PC-3 (cell line): ENCODE data around the gene BACE2. TPM values are rescaled to one million over a fixed set of nuclear protein-coding genes. Genes with fewer than 3 reads are reported as not detected.

Source experiments
- ATAC-seq: fragments of 200-7000 bp; cut with Tn5 transposase; 2 replicates; pipeline ENCODE4 v1.9.1; 2020; ENCODE audit warnings: mild to moderate bottlenecking, moderate library complexity
- BruUV-seq: library from RNA; stranded (reverse); fragments of 400-500 nt; replicated peaks from 2 replicates; lab custom pipeline; 2021; lab: Mats Ljungman, UMichigan
- CTCF ChIA-PET: fragments of 300-600 bp; sonication (Branson Sonifier 250); formaldehyde crosslinking; loops from one replicate; lab custom pipeline; 2022; ENCODE audit warnings: antibody characterized with exemption; lab: Charles Lee
- POLR2A ChIA-PET: fragments of 300-600 bp; sonication (Branson Sonifier 250); formaldehyde crosslinking; loops from one replicate; lab custom pipeline; 2022; ENCODE audit warnings: antibody characterized with exemption; ENCODE audit not compliant: unreplicated experiment; lab: Charles Lee
- DNase-seq: peaks from one replicate; pipeline ENCODE4 v3.0.0-alpha.2; 2015
- H2AFZ ChIP-seq: fragments of 300-600 bp; sonication (generic); 2 replicates; pipeline ENCODE4 v1.6.0; 2016; ENCODE audit warnings: antibody characterized with exemption, low read length
- H3F3A ChIP-seq: fragments of 300-600 bp; sonication (generic); one replicate; pipeline ENCODE4 v1.6.0; 2017; ENCODE audit warnings: antibody characterized with exemption, low read length, control low read depth, mild to moderate bottlenecking; ENCODE audit not compliant: unreplicated experiment
- H3K27ac ChIP-seq: fragments of 300-600 bp; sonication (generic); 2 replicates; pipeline ENCODE4 v1.5.1; 2016; ENCODE audit warnings: mild to moderate bottlenecking, low read length
- H3K27me3 ChIP-seq: fragments of 300-600 bp; sonication (generic); 2 replicates; pipeline ENCODE4 v1.6.1; 2016; ENCODE audit warnings: low read length, mixed read lengths
- H3K36me3 ChIP-seq: fragments of 300-600 bp; sonication (generic); 2 replicates; pipeline ENCODE4 v1.6.1; 2016; ENCODE audit warnings: low read depth, mixed run types, low read length, mixed read lengths
- H3K4me1 ChIP-seq: fragments of 300-600 bp; sonication (generic); 2 replicates; pipeline ENCODE4 v1.5.1; 2016; ENCODE audit warnings: low read length; ENCODE audit not compliant: insufficient read depth
- H3K4me2 ChIP-seq: fragments of 300-600 bp; sonication (generic); 2 replicates; pipeline ENCODE4 v1.6.0; 2016; ENCODE audit warnings: low read length
- H3K4me3 ChIP-seq: fragments of 300-600 bp; sonication (generic); 2 replicates; pipeline ENCODE4 v1.5.1; 2016; ENCODE audit warnings: mild to moderate bottlenecking, low read length, mixed read lengths
- H3K79me2 ChIP-seq: fragments of 300-600 bp; sonication (generic); 2 replicates; pipeline ENCODE4 v1.6.1; 2017; ENCODE audit warnings: low read length, mixed read lengths
- H3K9ac ChIP-seq: fragments of 300-600 bp; sonication (generic); 2 replicates; pipeline ENCODE4 v1.6.0; 2016; ENCODE audit warnings: mild to moderate bottlenecking, low read length
- H3K9me2 ChIP-seq: fragments of 300-600 bp; sonication (generic); replicated peaks from 2 replicates; pipeline ENCODE4 v1.6.1; 2016; ENCODE audit warnings: mixed run types, low read length, mixed read lengths
- H3K9me3 ChIP-seq: fragments of 300-600 bp; sonication (generic); 2 replicates; pipeline ENCODE4 v1.6.1; 2016; ENCODE audit warnings: low read length, mixed read lengths
- H4K20me1 ChIP-seq: fragments of 300-600 bp; sonication (generic); 2 replicates; pipeline ENCODE4 v1.6.1; 2016; ENCODE audit warnings: low read length, mixed read lengths
- CTCF ChIP-seq: fragments of 300-600 bp; sonication (generic); conservative IDR thresholded peaks from 2 replicates; pipeline ENCODE4 v1.5.1; 2017; ENCODE audit warnings: antibody characterized with exemption, low read depth, mild to moderate bottlenecking, low read length
- EZH2 ChIP-seq: fragments of 300-600 bp; sonication (generic); IDR thresholded peaks from one replicate; pipeline ENCODE4 v1.6.1; 2017; ENCODE audit warnings: antibody characterized with exemption, mild to moderate bottlenecking, low read length; ENCODE audit not compliant: unreplicated experiment
- EZH2phosphoT487 ChIP-seq: fragments of 300-600 bp; sonication (generic); IDR thresholded peaks from 2 replicates; pipeline ENCODE4 v1.6.1; 2018; ENCODE audit warnings: mild to moderate bottlenecking, antibody characterized with exemption, low read length, borderline replicate concordance
- intact Hi-C: fragments of 100-400 bp; cut with micrococcal nuclease; formaldehyde crosslinking; loops from 2 replicates; pipeline ENCODE4 v1.9.0; 2023
- total RNA-seq: library from RNA; depleted of rRNA; stranded (reverse); fragments of >200 nt; gene quantifications from 2 replicates; pipeline ENCODE4 v1.2.3, GENCODE V29; 2014

Gene BACE2
- total RNA-seq, 1 experiment from 2014 or later: 89.2 TPM

DNA sequence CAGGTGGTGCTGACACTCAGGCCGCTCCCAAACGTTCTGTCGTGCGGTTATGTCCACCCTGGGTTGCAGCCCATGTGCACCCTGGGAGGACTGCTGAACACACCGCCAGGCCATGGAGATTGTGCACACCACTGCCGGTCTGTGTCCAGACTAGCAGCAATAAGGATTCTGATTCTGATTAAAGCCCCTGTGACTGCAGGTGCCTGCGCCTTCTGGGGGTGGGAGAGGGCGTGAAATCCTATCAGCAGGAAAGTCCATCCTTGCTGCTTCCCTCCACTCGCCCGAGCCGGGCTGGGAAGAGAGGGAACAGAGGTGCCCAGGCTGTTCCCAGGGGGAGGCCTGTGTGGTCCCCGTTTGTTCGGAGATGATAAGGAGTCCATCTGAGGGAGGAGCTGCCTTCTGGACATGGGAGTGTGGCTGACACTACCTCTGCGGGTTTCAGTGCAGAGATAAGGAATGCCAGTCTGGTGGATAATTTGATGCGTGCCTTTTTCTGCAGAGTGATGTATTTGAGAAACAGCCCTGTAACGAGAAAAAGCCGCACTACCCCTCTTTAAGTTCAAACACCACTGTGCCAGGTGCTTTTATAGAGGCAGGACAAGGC lies 41.2 kb downstream of the BACE2 start:
- H3K79me2 ChIP-seq: peaks cover 4% of the 10 kb centered on the region; the same call in 1 of the 2 replicates
- no TSS peak for BruUV-seq
- ChIA-PET CTCF (no interaction called here), POLR2A (no interaction called here)
- no peaks in the 10 kb centered on the region for H3K27me3 ChIP-seq
- no peaks in the 10 kb centered on the region for H3K9me3 ChIP-seq
- TF ChIP-seq CTCF (no peak), EZH2 (no peak), EZH2phosphoT487 (no peak)
- no peak overlapping the region for H3K4me3 ChIP-seq
- no peaks in the 10 kb centered on the region for H3K9me2 ChIP-seq
- no peak overlapping the region for H3K9ac ChIP-seq
- H3K4me2 ChIP-seq: no peak overlapping the region
- H3K27ac ChIP-seq: no peak overlapping the region
- intact Hi-C loops: no loop called here
- DNase-seq (no peak), ATAC-seq (no peak)
- no peak overlapping the region for H2AFZ ChIP-seq
- H3K4me1 ChIP-seq: no peaks in the 10 kb centered on the region
- H4K20me1 ChIP-seq: 0 out of 2 replicates have a peak, but pooled peaks cover 13% of the 10 kb centered on the region
- no peaks in the 10 kb centered on the region for H3F3A ChIP-seq
- H3K36me3 ChIP-seq: no peaks in the 10 kb centered on the region

DNA sequence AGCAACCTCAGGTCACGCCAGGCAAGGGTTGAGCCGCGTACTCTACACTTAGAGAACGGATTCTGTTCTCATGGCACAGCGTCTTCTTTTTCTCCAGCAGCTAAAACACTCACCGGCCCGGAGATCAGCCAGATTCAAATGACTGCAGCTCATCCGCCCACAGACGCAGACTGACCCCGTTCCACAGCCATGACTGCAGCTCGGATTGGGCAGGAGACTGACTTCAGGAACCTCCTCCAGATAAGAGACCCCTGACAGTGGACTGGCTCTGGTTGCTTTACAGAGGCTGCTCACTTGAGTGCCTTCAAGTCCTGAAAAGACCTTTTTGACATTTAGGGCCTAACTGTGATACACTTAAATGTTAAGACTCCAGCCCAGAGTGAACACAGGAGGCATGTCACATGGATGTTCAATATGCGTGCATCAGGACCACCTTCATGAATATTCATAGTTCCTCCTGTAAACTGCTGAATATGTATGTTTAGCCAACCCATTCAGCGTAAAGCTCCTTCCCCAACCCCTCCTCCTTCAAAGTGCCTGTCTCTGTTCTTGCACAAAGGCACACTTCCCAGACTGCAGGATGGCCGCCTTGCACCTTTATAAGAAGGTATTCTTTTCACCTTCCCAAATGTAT lies 42.6 kb downstream of the BACE2 start:
- ATAC-seq: no peak
- Histone ChIP-seq H3K36me3 (no peaks in the 10 kb centered on the region), H3K27me3 (no peaks in the 10 kb centered on the region), H3K9me2 (no peaks in the 10 kb centered on the region), H3K4me2 (no peak overlapping the region), H3K9me3 (no peaks in the 10 kb centered on the region), H3K4me3 (no peak overlapping the region), H4K20me1 (0 out of 2 replicates have a peak, but pooled peaks cover 10% of the 10 kb centered on the region), H3K79me2 (peaks cover 4% of the 10 kb centered on the region; the same call in 1 of the 2 replicates), H3F3A (no peaks in the 10 kb centered on the region), H2AFZ (no peak overlapping the region), H3K9ac (no peak overlapping the region), H3K27ac (no peak overlapping the region), H3K4me1 (no peaks in the 10 kb centered on the region)
- CTCF ChIA-PET: interaction anchor here (0.6 kb wide), 1 partner anchor 606 kb away, joined by 4 read pairs; no protein-coding TSS in a partner anchor
- POLR2A ChIA-PET: no interaction called here
- no peak for DNase-seq
- no peak for TF ChIP-seq EZH2
- intact Hi-C loops: loop anchor here (10.0 kb wide), 1 partner anchor 86 kb away; no protein-coding TSS in a partner anchor
- BruUV-seq: no TSS peak

GRCh38 chr21:41211060-41211805 lies 43.3 kb downstream of the BACE2 start:
- Histone ChIP-seq H3K79me2 (peaks cover 3% of the 10 kb centered on the region; the same call in 1 of the 2 replicates), H2AFZ (no peak overlapping the region), H3K4me3 (no peak overlapping the region), H3K27ac (no peak overlapping the region), H3K9me3 (no peaks in the 10 kb centered on the region), H3K27me3 (no peaks in the 10 kb centered on the region), H3K9me2 (no peaks in the 10 kb centered on the region), H3K4me2 (no peak overlapping the region), H3K36me3 (no peaks in the 10 kb centered on the region), H3K4me1 (no peaks in the 10 kb centered on the region), H3K9ac (no peak overlapping the region), H3F3A (no peaks in the 10 kb centered on the region), H4K20me1 (0 out of 2 replicates have a peak, but pooled peaks cover 3% of the 10 kb centered on the region)
- DNase-seq: no peak
- no TSS peak for BruUV-seq
- ChIA-PET CTCF (interaction anchor here (0.6 kb wide), 1 partner anchor 606 kb away, joined by 4 read pairs; no protein-coding TSS in a partner anchor), POLR2A (no interaction called here)
- no peak for TF ChIP-seq EZH2
- TF ChIP-seq CTCF: no peak
- no peak for TF ChIP-seq EZH2phosphoT487
- no peak for ATAC-seq
- intact Hi-C loops: loop anchor here (10.0 kb wide), 1 partner anchor 86 kb away; no protein-coding TSS in a partner anchor
